Neuronal stem cell (in vitro differentiated cells): ENCODE measurements around the gene PAPOLG.

Source experiments
- DNase-seq: peaks from one replicate; pipeline ENCODE4 v3.0.0-alpha.2; 2013; ENCODE audit warnings: low spot score
- H2AFZ ChIP-seq: one replicate; pipeline ENCODE4 v1.6.1; 2013; ENCODE audit warnings: mild to moderate bottlenecking, low read length, inconsistent platforms
- H2AK5ac ChIP-seq: 2 replicates; pipeline ENCODE4 v1.6.1; 2013; ENCODE audit warnings: low read depth, mild to moderate bottlenecking, inconsistent platforms, low read length, moderate library complexity, mixed read lengths
- H2BK120ac ChIP-seq: 2 replicates; pipeline ENCODE4 v1.6.1; 2013; ENCODE audit warnings: low read depth, mild to moderate bottlenecking, inconsistent platforms, low read length, moderate library complexity, mixed read lengths
- H2BK12ac ChIP-seq: one replicate; pipeline ENCODE4 v1.6.1; 2013; ENCODE audit warnings: low read length, inconsistent platforms
- H2BK15ac ChIP-seq: 2 replicates; pipeline ENCODE4 v1.6.1; 2013; ENCODE audit warnings: mild to moderate bottlenecking, low read length, inconsistent platforms, mixed read lengths
- H2BK5ac ChIP-seq: one replicate; pipeline ENCODE4 v1.6.1; 2013; ENCODE audit warnings: inconsistent platforms, mild to moderate bottlenecking, low read length, moderate library complexity
- H3K14ac ChIP-seq: one replicate; pipeline ENCODE4 v1.6.1; 2013; ENCODE audit warnings: low read length, inconsistent platforms
- H3K18ac ChIP-seq: 2 replicates; pipeline ENCODE4 v1.6.1; 2013; ENCODE audit warnings: low read length, inconsistent platforms
- H3K23ac ChIP-seq: 2 replicates; pipeline ENCODE4 v1.6.1; 2013; ENCODE audit warnings: low read depth, mild to moderate bottlenecking, mixed read lengths, low read length, inconsistent platforms; ENCODE audit not compliant: poor library complexity
- H3K27ac ChIP-seq: replicated peaks from 3 replicates; pipeline ENCODE4 v1.5.1; 2013; ENCODE audit warnings: low read length, inconsistent platforms
- H3K27me3 ChIP-seq, 3 experiments: 2 replicates each; pipeline ENCODE4 v1.6.1; 2013; ENCODE audit warnings: low read length in 3 of 3, mild to moderate bottlenecking in 2 of 3, inconsistent platforms in 1 of 3, low read depth in 1 of 3, mixed read lengths in 1 of 3, moderate library complexity in 1 of 3; ENCODE audit not compliant: control insufficient read depth in 3 of 3, insufficient read depth in 3 of 3
- H3K36me3 ChIP-seq, 2 donors: replicated peaks in 1 of 2; 2 replicates each; pipeline ENCODE4 v1.6.1; 2013; ENCODE audit warnings: low read length in 2 of 2; ENCODE audit not compliant: control insufficient read depth in 2 of 2, insufficient read depth in 2 of 2
- H3K4ac ChIP-seq: 2 replicates; pipeline ENCODE4 v1.6.1; 2013; ENCODE audit warnings: inconsistent platforms, mild to moderate bottlenecking, low read length, moderate library complexity
- H3K4me1 ChIP-seq, 2 donors: 1 replicate in 1 of 2; 2 replicates in 1 of 2; pipeline ENCODE4 v1.6.1; 2013; ENCODE audit warnings: low read length in 2 of 2, low read depth in 1 of 2; ENCODE audit not compliant: control insufficient read depth in 2 of 2, insufficient read depth in 1 of 2
- H3K4me2 ChIP-seq: one replicate; pipeline ENCODE4 v1.6.1; 2013; ENCODE audit warnings: mild to moderate bottlenecking, low read length, inconsistent platforms; ENCODE audit not compliant: insufficient read depth, poor library complexity, severe bottlenecking
- H3K4me3 ChIP-seq, 2 donors: 2 replicates each; pipeline ENCODE4 v1.5.1; 2013; ENCODE audit warnings: low read length in 2 of 2, mild to moderate bottlenecking in 2 of 2, inconsistent platforms in 1 of 2, moderate library complexity in 1 of 2
- H3K79me1 ChIP-seq: one replicate; pipeline ENCODE4 v1.6.1; 2013; ENCODE audit warnings: low read depth, mild to moderate bottlenecking, inconsistent platforms, low read length, moderate library complexity
- H3K9ac ChIP-seq: one replicate; pipeline ENCODE4 v1.6.1; 2013; ENCODE audit warnings: mild to moderate bottlenecking, low read depth, low read length, inconsistent platforms; ENCODE audit not compliant: poor library complexity
- H3K9me3 ChIP-seq, 2 donors: replicated peaks in 1 of 2; 2 replicates each; pipeline versions ENCODE3 to v1.6.1; 2013; ENCODE audit warnings: low read length in 2 of 2, mild to moderate bottlenecking in 2 of 2, inconsistent platforms in 1 of 2, low read depth in 1 of 2, mixed read lengths in 1 of 2, moderate library complexity in 1 of 2; ENCODE audit not compliant: control insufficient read depth in 2 of 2, insufficient read depth in 1 of 2
- H4K8ac ChIP-seq: one replicate; pipeline ENCODE4 v1.6.1; 2013; ENCODE audit warnings: low read depth, mild to moderate bottlenecking, inconsistent platforms, low read length, moderate library complexity
- H4K91ac ChIP-seq: one replicate; pipeline ENCODE4 v1.6.1; 2013; ENCODE audit warnings: low read length, low read depth, mild to moderate bottlenecking, inconsistent platforms; ENCODE audit not compliant: poor library complexity
- WGBS, 2 donors: extraction: QIAGEN DNeasy Blood & Tissue Kit; methylation state at CpG; one replicate each; pipeline ENCODE4 v1.1.7; 2013; ENCODE audit warnings: missing lambda C conversion rate in 2 of 2, mixed read lengths in 1 of 2; ENCODE audit not compliant: insufficient read length in 2 of 2, insufficient replicate concordance in 1 of 2; ENCODE audit errors: extremely low coverage in 2 of 2; 5-methylcytosine and 5-hydroxymethylcytosine counted together

The PAPOLG gene

DNA sequence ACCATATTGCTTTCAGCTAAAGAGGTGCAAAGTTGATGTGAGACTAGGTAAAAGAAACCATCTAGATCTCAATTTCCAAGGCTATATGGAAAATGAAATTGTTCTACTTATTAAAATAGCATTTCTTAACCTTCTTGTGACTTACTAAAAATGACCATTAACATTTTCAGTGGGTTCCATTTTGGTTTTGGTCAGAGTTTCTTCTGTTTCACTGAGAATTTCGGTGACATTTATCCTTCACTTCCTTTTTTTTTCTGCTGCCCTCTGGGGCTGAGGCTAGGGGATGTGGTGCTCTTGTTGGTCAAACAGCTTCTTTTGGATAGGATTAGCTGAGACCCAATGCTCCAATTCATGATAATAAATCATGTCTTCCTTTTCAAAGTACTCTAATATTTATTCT lies 81.1 kb downstream of the PAPOLG start:
- no peaks in the 10 kb centered on the region for H3K9me3 ChIP-seq
- no peak overlapping the region for H3K4ac ChIP-seq
- no peak overlapping the region for H2BK5ac ChIP-seq
- no peak overlapping the region for H3K4me2 ChIP-seq
- H3K4me3 ChIP-seq = no peak overlapping the region
- no peak overlapping the region for H3K9ac ChIP-seq
- H3K23ac ChIP-seq = no peak overlapping the region
- no peak overlapping the region for H3K18ac ChIP-seq
- no peak overlapping the region for H2BK15ac ChIP-seq
- no peak for DNase-seq
- no peak overlapping the region for H2BK120ac ChIP-seq
- H2BK12ac ChIP-seq = no peak overlapping the region
- H3K27ac ChIP-seq = no peak overlapping the region
- H2AFZ ChIP-seq = no peak overlapping the region
- H4K8ac ChIP-seq = no peak overlapping the region
- H2AK5ac ChIP-seq = no peak overlapping the region
- H3K79me1 ChIP-seq = no peaks in the 10 kb centered on the region
- WGBS, 2 donors = no CpG with 5 or more reads among the region's 1 CpG
- peaks cover 0 to 4% (median 0%) of the 10 kb centered on the region in 3 experiments for H3K27me3 ChIP-seq
- no peak overlapping the region for H4K91ac ChIP-seq
- no peaks in the 10 kb centered on the region for H3K36me3 ChIP-seq
- peaks cover 4% of the 10 kb centered on the region in 2 donors for H3K4me1 ChIP-seq
- H3K14ac ChIP-seq = no peak overlapping the region

DNA sequence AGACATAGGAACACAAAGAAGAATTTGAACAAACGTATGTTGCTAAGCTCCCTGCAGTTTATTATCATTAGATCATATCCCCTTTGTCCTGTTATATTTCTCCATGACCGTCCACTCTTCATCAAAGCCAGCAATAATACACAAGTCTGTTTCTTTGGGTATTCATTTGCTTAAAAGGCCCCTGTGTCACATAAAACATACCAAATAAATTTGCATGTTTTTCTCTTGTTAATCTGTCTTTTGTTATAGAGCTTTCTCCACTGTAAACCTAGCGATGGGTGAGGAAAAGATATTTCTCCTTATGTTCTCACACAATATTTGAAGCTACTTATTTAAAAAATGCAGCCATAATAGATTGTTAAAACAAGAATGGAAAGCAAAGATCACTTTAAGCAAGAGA lies 82.4 kb downstream of the PAPOLG start:
- no peak overlapping the region for H2AK5ac ChIP-seq
- no peak overlapping the region for H2BK15ac ChIP-seq
- WGBS, 2 donors = no CpG with 5 or more reads among the region's 3 CpGs
- H3K36me3 ChIP-seq = no peaks in the 10 kb centered on the region
- H2AFZ ChIP-seq = no peak overlapping the region
- no peak overlapping the region for H4K8ac ChIP-seq
- H2BK120ac ChIP-seq = no peak overlapping the region
- no peaks in the 10 kb centered on the region for H3K79me1 ChIP-seq
- no peak overlapping the region for H3K4me2 ChIP-seq
- H3K23ac ChIP-seq = no peak overlapping the region
- H4K91ac ChIP-seq = no peak overlapping the region
- H3K9me3 ChIP-seq = no peaks in the 10 kb centered on the region
- peaks cover 0 to 4% (median 0%) of the 10 kb centered on the region in 3 experiments for H3K27me3 ChIP-seq
- no peak overlapping the region for H3K14ac ChIP-seq
- H3K18ac ChIP-seq = no peak overlapping the region
- no peak overlapping the region for H3K9ac ChIP-seq
- no peak overlapping the region for H3K4me3 ChIP-seq
- no peak overlapping the region for H3K27ac ChIP-seq
- no peak overlapping the region for H2BK5ac ChIP-seq
- peaks cover 4% of the 10 kb centered on the region in 2 donors for H3K4me1 ChIP-seq
- DNase-seq = no peak
- no peak overlapping the region for H2BK12ac ChIP-seq
- H3K4ac ChIP-seq = no peak overlapping the region

DNA sequence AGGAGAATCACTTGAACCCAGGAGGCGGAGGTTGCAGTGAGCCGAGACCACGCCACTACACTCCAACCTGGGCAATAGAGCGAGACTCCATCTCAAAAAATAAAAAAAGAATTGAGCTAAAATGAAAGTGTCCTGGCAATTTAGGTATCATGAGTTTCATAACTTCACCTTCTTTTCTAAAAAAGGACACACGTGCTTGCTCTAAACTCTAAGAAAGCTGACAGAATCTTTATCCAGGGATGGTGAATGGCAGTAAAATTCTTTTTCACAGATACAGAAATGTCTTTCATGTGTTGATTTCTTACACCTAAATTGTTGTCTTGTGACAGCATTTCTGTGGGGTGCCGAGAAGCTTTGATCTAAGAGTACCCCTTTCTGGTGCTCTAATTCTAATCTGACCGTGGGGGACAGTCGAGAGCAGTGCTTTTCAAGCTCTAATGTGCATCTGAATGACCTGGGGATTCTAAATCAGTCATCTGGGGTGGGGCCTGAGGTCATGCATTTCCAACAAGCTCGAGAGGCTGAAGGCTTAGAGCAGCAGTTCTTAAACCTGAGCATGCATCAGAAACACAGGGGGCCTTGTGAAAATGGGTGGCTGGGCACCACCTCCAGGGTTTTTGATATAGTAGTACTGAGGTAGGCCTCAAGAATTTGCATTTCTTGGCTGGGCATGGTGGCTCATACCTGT lies 83.2 kb downstream of the PAPOLG start:
- Histone ChIP-seq H2BK15ac (no peak overlapping the region), H3K27ac (no peak overlapping the region), H4K8ac (no peak overlapping the region), H2BK120ac (no peak overlapping the region), H3K4ac (no peak overlapping the region), H2BK12ac (no peak overlapping the region), H3K27me3 (peaks cover 0 to 4% (median 0%) of the 10 kb centered on the region in 3 experiments), H2AK5ac (no peak overlapping the region), H3K4me2 (no peak overlapping the region), H3K4me1 (peaks cover 3 to 4% of the 10 kb centered on the region in 2 donors), H3K9me3 (no peaks in the 10 kb centered on the region), H3K23ac (no peak overlapping the region), H3K79me1 (no peaks in the 10 kb centered on the region), H2AFZ (no peak overlapping the region), H3K36me3 (no peaks in the 10 kb centered on the region), H3K4me3 (no peak overlapping the region), H3K9ac (no peak overlapping the region), H3K14ac (no peak overlapping the region), H2BK5ac (no peak overlapping the region), H3K18ac (no peak overlapping the region), H4K91ac (no peak overlapping the region)
- no peak for DNase-seq
- WGBS, 2 donors = no CpG with 5 or more reads among the region's 9 CpGs

DNA sequence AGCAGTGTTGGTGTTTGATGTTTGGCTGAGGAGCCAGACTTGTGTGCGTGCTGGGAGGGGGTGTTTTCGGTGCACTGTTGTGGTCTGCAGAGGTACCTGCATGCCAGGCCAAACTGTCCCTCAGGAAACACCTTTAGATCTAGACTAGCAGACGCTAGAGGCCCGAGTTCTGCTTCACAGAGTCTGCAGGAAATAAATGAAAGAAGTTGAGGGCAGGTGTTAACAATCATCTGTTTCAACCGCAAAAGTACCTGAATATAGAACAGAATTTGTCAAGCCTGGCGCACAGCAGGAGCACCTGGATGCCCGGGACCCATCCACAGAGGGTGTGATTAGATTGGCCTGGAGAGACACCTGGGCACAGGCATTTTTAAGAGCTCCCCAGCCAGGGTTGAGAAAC lies 84.8 kb downstream of the PAPOLG start:
- Histone ChIP-seq H2BK15ac (no peak overlapping the region), H2BK12ac (no peak overlapping the region), H3K4me2 (no peak overlapping the region), H4K8ac (no peak overlapping the region), H3K27ac (no peak overlapping the region), H2BK120ac (no peak overlapping the region), H3K27me3 (peaks cover 0 to 4% (median 0%) of the 10 kb centered on the region in 3 experiments), H3K23ac (no peak overlapping the region), H2AFZ (no peak overlapping the region), H3K4ac (no peak overlapping the region), H3K79me1 (no peaks in the 10 kb centered on the region), H2AK5ac (no peak overlapping the region), H3K36me3 (no peaks in the 10 kb centered on the region), H3K18ac (no peak overlapping the region), H4K91ac (no peak overlapping the region), H3K9me3 (no peaks in the 10 kb centered on the region), H3K14ac (no peak overlapping the region), H2BK5ac (no peak overlapping the region), H3K4me3 (no peak overlapping the region), H3K4me1 (no peaks in the 10 kb centered on the region), H3K9ac (no peak overlapping the region)
- DNase-seq = no peak
- WGBS, 2 donors = no CpG with 5 or more reads among the region's 7 CpGs
